Loucy (cell line): ENCODE measurements around the gene ANAPC2.

ENCODE experiments used
- H2AFZ ChIP-seq: fragments of 200-600 bp; sonication (generic); 2 replicates; pipeline ENCODE4 v1.6.0; 2016; ENCODE audit warnings: antibody characterized with exemption, mild to moderate bottlenecking, low read length, moderate library complexity
- H3F3A ChIP-seq: fragments of 200-600 bp; 2 replicates; pipeline ENCODE4 v1.6.0; 2016; ENCODE audit warnings: antibody characterized with exemption, low read depth, mild to moderate bottlenecking
- H3K27me3 ChIP-seq: fragments of 200-600 bp; sonication (generic); 2 replicates; pipeline ENCODE4 v1.6.1; 2014; ENCODE audit warnings: low read length, mild to moderate bottlenecking; ENCODE audit not compliant: insufficient read depth, poor library complexity, severe bottlenecking
- H3K36me3 ChIP-seq: fragments of 200-600 bp; sonication (generic); 2 replicates; pipeline ENCODE4 v1.6.1; 2016; ENCODE audit warnings: low read length; ENCODE audit not compliant: insufficient read depth
- H3K4me1 ChIP-seq: fragments of 200-600 bp; sonication (generic); 2 replicates; pipeline ENCODE4 v1.5.1; 2014; ENCODE audit warnings: low read length, mild to moderate bottlenecking; ENCODE audit not compliant: insufficient read depth, poor library complexity, severe bottlenecking
- H3K4me2 ChIP-seq: fragments of 200-600 bp; sonication (generic); 2 replicates; pipeline ENCODE4 v1.6.0; 2014; ENCODE audit warnings: antibody characterized with exemption, low read length, low read depth, mild to moderate bottlenecking; ENCODE audit not compliant: poor library complexity, severe bottlenecking
- H3K4me3 ChIP-seq: fragments of 200-600 bp; sonication (generic); 2 replicates; pipeline ENCODE4 v1.5.1; 2014; ENCODE audit warnings: low read length, mild to moderate bottlenecking, mixed read lengths; ENCODE audit not compliant: poor library complexity, severe bottlenecking
- H3K79me2 ChIP-seq: fragments of 200-600 bp; sonication (generic); 2 replicates; pipeline ENCODE4 v1.6.1; 2014; ENCODE audit warnings: low read length; ENCODE audit not compliant: insufficient read depth
- H3K9ac ChIP-seq: fragments of 200-600 bp; sonication (generic); 2 replicates; pipeline ENCODE4 v1.6.0; 2014; ENCODE audit warnings: mild to moderate bottlenecking, low read depth, low read length, moderate library complexity; ENCODE audit not compliant: poor library complexity, severe bottlenecking
- H3K9me2 ChIP-seq: fragments of 200-600 bp; sonication (generic); replicated peaks from 2 replicates; pipeline ENCODE4 v1.6.1; 2016; ENCODE audit warnings: low read depth, low read length, mixed read lengths
- H3K9me3 ChIP-seq: fragments of 200-600 bp; sonication (generic); 2 replicates; pipeline ENCODE4 v1.6.1; 2014; ENCODE audit warnings: mild to moderate bottlenecking, antibody characterized with exemption, low read length, low read depth; ENCODE audit not compliant: insufficient read depth
- H4K20me1 ChIP-seq: fragments of 200-600 bp; sonication (generic); 2 replicates; pipeline ENCODE4 v1.6.0; 2014; ENCODE audit warnings: antibody characterized with exemption, low read length, mild to moderate bottlenecking; ENCODE audit not compliant: insufficient read depth, poor library complexity, severe bottlenecking
- EZH2phosphoT487 ChIP-seq: fragments of 200-600 bp; IDR thresholded peaks from 2 replicates; pipeline ENCODE4 v1.6.1; 2018; ENCODE audit warnings: antibody characterized with exemption, mild to moderate bottlenecking, moderate library complexity, borderline replicate concordance
- TF ChIP-seq, protein P1 (sequence below): fragments of 200-600 bp; sonication (generic); conservative IDR thresholded peaks from 2 replicates; pipeline ENCODE4 v1.5.1; 2014; ENCODE audit warnings: mild to moderate bottlenecking, antibody characterized with exemption, low read length

The ANAPC2 gene

GRCh38 chr9:137229903-137230704 is 41.7 kb upstream of the ANAPC2 start:
- Histone ChIP-seq H3K9me2 (no peaks in the 10 kb centered on the region), H3K9me3 (no peaks in the 10 kb centered on the region), H3K36me3 (no peaks in the 10 kb centered on the region), H3K4me3 (no peak overlapping the region), H3K9ac (no peak overlapping the region), H3K4me1 (peaks cover 3% of the 10 kb centered on the region), H3F3A (no peaks in the 10 kb centered on the region), H3K79me2 (no peaks in the 10 kb centered on the region), H3K27me3 (no peaks in the 10 kb centered on the region), H4K20me1 (no peaks in the 10 kb centered on the region), H2AFZ (no peak overlapping the region), H3K4me2 (no peak overlapping the region)
- TF ChIP-seq, protein P1, sequence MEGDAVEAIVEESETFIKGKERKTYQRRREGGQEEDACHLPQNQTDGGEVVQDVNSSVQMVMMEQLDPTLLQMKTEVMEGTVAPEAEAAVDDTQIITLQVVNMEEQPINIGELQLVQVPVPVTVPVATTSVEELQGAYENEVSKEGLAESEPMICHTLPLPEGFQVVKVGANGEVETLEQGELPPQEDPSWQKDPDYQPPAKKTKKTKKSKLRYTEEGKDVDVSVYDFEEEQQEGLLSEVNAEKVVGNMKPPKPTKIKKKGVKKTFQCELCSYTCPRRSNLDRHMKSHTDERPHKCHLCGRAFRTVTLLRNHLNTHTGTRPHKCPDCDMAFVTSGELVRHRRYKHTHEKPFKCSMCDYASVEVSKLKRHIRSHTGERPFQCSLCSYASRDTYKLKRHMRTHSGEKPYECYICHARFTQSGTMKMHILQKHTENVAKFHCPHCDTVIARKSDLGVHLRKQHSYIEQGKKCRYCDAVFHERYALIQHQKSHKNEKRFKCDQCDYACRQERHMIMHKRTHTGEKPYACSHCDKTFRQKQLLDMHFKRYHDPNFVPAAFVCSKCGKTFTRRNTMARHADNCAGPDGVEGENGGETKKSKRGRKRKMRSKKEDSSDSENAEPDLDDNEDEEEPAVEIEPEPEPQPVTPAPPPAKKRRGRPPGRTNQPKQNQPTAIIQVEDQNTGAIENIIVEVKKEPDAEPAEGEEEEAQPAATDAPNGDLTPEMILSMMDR: no peak
- no peak for TF ChIP-seq EZH2phosphoT487

DNA sequence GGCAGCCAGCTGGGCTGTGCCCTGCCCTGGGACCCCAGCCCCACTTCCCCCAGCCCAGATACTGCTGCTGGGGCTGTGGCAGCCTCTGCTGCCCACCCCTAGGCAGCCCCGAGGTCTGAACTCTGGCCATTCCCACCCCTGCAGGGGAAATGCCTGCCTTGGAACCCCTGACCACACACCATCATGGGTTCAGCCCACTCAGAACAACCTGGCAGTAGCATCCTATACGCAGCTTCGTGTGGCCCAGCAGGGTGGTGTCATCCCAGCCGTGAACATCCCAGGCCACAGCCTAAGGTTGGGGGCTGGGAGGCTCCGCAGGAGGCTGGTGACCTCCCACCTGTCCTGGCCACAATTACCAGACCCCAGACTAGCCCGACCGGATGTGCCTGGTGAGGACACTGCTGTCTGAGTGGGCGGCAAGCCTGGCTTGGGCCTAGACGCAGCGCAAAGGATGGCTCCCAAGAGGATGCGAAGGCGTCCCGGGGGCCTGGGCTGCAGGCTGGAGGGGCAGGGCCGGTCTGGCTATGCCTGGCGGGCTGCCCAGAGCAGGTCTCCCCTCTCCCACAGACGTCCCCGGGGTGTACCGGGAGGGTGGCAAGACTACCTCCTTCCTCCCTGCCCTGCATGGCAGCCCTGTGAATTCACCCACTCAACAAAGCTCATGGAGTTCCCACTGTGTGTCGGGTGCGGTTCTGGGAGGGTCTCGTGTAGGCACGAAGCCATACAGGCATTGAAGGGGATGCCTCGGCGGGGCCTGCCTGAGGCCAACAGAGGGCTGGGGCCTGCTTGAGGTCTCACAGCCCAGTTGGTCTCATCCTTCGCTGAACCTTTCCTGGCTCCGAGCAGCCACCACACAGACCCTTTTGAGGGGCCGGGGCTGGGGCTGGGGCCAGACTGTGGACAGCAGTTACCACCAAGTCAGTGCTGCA is 40.9 kb upstream of the ANAPC2 start:
- H3K36me3 ChIP-seq: no peaks in the 10 kb centered on the region
- H3K79me2 ChIP-seq: no peaks in the 10 kb centered on the region
- H3F3A ChIP-seq: no peaks in the 10 kb centered on the region
- H3K27me3 ChIP-seq: no peaks in the 10 kb centered on the region
- H2AFZ ChIP-seq: no peak overlapping the region
- peaks cover 9% of the 10 kb centered on the region for H3K4me1 ChIP-seq
- no peak overlapping the region for H3K4me2 ChIP-seq
- TF ChIP-seq, protein P1: no peak
- no peak for TF ChIP-seq EZH2phosphoT487
- H3K9me2 ChIP-seq: no peaks in the 10 kb centered on the region
- no peak overlapping the region for H3K4me3 ChIP-seq
- H4K20me1 ChIP-seq: no peaks in the 10 kb centered on the region
- H3K9me3 ChIP-seq: no peaks in the 10 kb centered on the region
- H3K9ac ChIP-seq: no peak overlapping the region

DNA sequence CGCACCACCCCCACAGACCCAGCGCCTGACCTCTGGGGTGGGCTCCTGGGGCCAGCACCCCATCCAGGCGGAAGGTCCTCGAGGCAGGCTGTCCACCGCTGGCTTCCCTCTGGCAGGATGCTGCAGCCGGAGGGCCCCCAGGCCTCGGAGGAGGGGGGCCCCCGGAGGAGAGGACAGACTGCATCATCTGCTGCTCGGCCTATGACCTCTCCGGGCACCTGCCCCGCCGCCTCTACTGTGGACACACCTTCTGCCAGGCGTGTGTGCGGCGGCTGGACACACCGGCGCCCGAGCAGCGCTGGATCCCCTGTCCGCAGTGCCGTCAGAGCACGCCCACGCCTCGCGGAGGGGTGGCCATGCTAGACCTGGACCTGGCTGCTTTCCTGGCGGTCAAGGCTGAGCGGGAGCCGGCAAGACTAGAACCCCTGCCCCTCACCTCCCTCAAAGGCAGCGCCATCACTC is 40.2 kb upstream of the ANAPC2 start:
- Histone ChIP-seq H3F3A (no peaks in the 10 kb centered on the region), H2AFZ (no peak overlapping the region), H3K27me3 (no peaks in the 10 kb centered on the region), H3K9me3 (no peaks in the 10 kb centered on the region), H3K79me2 (no peaks in the 10 kb centered on the region), H3K4me2 (no peak overlapping the region), H3K9ac (no peak overlapping the region), H3K4me3 (no peak overlapping the region), H4K20me1 (no peaks in the 10 kb centered on the region), H3K4me1 (peaks cover 15% of the 10 kb centered on the region), H3K9me2 (no peaks in the 10 kb centered on the region), H3K36me3 (no peaks in the 10 kb centered on the region)
- TF ChIP-seq EZH2phosphoT487: no peak
- TF ChIP-seq, protein P1: no peak
